Activated B cell treated with CpG ODN at 0.5 μM for 24 hours (primary cell): Measurements from ENCODE around the gene CAV3. TPM values are rescaled to one million over a fixed set of nuclear protein-coding genes. Genes with fewer than 3 reads are reported as not detected.

Source experiments
- ATAC-seq: fragments of 200-7000 bp; cut with Tn5 transposase; one replicate; pipeline ENCODE4 v1.10.0; 2021; ENCODE audit warnings: low read depth, mild to moderate bottlenecking, moderate library complexity
- CTCF ChIA-PET: fragments of 350-600 bp; sonication (Branson Sonifier 250); formaldehyde crosslinking; loops from one replicate; lab custom pipeline; 2021; ENCODE audit warnings: antibody characterized with exemption; lab: Charles Lee
- POLR2A ChIA-PET: fragments of 350-600 bp; sonication (Branson Sonifier 250); formaldehyde crosslinking; loops from one replicate; lab custom pipeline; 2021; ENCODE audit warnings: antibody characterized with exemption; lab: Charles Lee
- DNase-seq: peaks from one replicate; pipeline ENCODE4 v3.0.0; 2022
- H3K27ac Mint-ChIP-seq: one replicate; pipeline ENCODE4 v1.8.0; 2020; ENCODE audit warnings: mixed read lengths
- H3K27me3 Mint-ChIP-seq: one replicate; pipeline ENCODE4 v1.8.0; 2021; ENCODE audit warnings: mixed read lengths
- H3K36me3 Mint-ChIP-seq: one replicate; pipeline ENCODE4 v1.8.0; 2021; ENCODE audit warnings: low read depth, mixed read lengths
- H3K4me1 Mint-ChIP-seq: one replicate; pipeline ENCODE4 v1.8.0; 2021; ENCODE audit warnings: mixed read lengths
- H3K4me3 Mint-ChIP-seq: one replicate; pipeline ENCODE4 v1.8.0; 2020; ENCODE audit warnings: mild to moderate bottlenecking, mixed read lengths
- H3K9me3 Mint-ChIP-seq: one replicate; pipeline ENCODE4 v1.8.0; 2020; ENCODE audit warnings: mixed read lengths
- intact Hi-C: fragments of 100-400 bp; cut with micrococcal nuclease; formaldehyde crosslinking; loops from one replicate; pipeline ENCODE4 v1.15.1; 2024
- total RNA-seq: library from RNA; stranded (reverse); gene quantifications from 2 replicates; pipeline ENCODE4 v1.2.3, GENCODE V29; 2022
- TF ChIP-seq, protein P1 (sequence below): fragments of 200-600 bp; IDR thresholded peaks from one replicate; pipeline ENCODE4 v1.8.0; 2022; ENCODE audit warnings: antibody characterized with exemption, mild to moderate bottlenecking

CAV3 gene
- total RNA-seq, 1 donor from 2014 or later: not detected

DNA sequence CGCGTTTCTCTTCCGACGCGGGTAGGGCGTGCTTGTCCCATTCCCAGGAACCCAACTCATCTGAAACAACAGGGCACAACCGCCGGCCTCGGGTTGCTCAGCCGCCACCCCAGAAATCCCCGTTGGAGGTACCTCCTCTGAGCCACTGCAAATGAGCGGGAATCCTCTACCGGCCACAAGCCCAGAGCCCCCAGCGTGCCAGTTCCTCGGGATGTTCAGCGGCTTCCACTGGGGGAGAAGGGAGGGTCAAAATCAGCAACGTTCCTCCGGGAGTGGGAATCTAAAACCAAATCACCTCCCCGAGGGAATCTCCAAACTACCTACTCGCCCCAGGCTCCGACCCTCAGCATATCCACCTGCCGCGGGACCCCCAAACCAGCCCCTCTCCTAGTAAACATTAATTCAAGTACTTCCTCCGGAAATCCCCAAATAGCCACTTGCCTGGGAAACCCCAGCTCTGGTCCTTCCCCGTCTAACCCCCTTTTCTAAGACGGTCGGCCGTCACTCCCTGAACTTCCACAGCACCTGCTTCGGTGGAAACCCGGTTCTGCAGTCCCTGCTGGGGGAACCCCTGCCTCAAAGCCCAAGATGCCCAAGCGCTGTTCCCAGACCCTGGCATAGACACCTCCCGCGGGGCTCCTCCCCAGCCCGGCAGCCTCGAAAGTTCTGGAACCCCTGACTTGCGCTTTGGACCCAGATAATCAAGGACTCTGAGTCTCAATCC, 34.9 kb downstream of the CAV3 start:
- no peaks in the 10 kb centered on the region for H3K9me3 Mint-ChIP-seq
- peaks cover 21% of the 10 kb centered on the region for H3K4me1 Mint-ChIP-seq
- TF ChIP-seq, protein P1, sequence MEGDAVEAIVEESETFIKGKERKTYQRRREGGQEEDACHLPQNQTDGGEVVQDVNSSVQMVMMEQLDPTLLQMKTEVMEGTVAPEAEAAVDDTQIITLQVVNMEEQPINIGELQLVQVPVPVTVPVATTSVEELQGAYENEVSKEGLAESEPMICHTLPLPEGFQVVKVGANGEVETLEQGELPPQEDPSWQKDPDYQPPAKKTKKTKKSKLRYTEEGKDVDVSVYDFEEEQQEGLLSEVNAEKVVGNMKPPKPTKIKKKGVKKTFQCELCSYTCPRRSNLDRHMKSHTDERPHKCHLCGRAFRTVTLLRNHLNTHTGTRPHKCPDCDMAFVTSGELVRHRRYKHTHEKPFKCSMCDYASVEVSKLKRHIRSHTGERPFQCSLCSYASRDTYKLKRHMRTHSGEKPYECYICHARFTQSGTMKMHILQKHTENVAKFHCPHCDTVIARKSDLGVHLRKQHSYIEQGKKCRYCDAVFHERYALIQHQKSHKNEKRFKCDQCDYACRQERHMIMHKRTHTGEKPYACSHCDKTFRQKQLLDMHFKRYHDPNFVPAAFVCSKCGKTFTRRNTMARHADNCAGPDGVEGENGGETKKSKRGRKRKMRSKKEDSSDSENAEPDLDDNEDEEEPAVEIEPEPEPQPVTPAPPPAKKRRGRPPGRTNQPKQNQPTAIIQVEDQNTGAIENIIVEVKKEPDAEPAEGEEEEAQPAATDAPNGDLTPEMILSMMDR: no peak
- peak; percentile 26 for ATAC-seq
- CTCF ChIA-PET: interaction anchor here (1.5 kb wide), 1 partner anchor 17 kb away, joined by 4 read pairs; no protein-coding TSS in a partner anchor
- intact Hi-C loops: loop anchor here (1.0 kb wide), 2 partner anchors 110 to 534 kb away; no protein-coding TSS in a partner anchor
- POLR2A ChIA-PET: no interaction called here
- H3K4me3 Mint-ChIP-seq: peak overlapping the region; percentile 79
- H3K27me3 Mint-ChIP-seq: peaks cover 41% of the 10 kb centered on the region
- no peak overlapping the region for H3K27ac Mint-ChIP-seq
- no peaks in the 10 kb centered on the region for H3K36me3 Mint-ChIP-seq
- no peak for DNase-seq

DNA sequence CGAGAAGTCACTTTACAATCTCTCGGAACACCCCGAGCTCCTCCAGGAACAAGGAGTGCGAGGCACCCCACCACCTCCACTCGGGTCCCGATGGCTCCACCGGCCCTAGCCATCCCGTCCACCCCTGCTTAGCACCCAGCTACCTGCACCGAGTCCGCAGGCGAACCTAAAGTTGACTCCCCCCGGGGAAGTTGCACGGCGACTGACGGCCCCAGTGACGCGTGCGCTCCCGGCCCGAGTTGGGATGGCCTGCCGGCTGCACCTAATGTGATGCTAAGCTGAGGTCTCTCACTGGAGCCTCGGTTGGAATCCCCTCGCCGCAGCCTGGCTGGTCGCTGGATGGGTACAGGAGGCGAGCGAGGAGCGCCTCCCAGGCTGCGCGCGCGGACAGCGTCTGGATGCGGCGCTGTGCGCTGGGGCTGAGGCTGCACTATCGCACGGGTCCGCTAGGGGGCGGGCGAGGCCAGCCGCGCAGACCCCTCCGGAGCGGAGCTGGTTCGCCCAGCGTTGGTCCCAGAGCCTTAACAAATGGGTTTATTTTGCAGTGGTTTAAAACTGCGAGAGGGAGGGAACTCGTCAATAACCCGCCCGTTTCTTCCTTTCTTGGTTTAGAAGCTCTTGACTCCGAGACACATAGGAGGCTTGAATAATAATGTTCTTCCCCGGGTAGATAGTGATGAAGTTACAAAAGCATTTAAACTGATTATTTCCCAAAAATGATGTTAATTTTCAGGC, 35.7 kb downstream of the CAV3 start, which contains the start of gene OXTR:
Gene OXTR, minus strand, starts transcription at position 526 of the 735 bp plus-strand sequence. CDS start 1,426 bp downstream, outside the sequence.
- H3K27ac Mint-ChIP-seq: no peak within 1 kb of the TSS
- no peaks in the 10 kb centered on the region for H3K36me3 Mint-ChIP-seq
- H3K9me3 Mint-ChIP-seq: no peaks in the 10 kb centered on the region
- ChIA-PET CTCF (interaction anchor here (0.6 to 1.5 kb wide), 6 partner anchors 9 to 146 kb away, joined by 3 to 8 read pairs (median 4); no protein-coding TSS in a partner anchor), POLR2A (no interaction called here)
- peaks cover 21% of the 10 kb centered on the region for H3K4me1 Mint-ChIP-seq
- TF ChIP-seq, protein P1: no peak
- H3K27me3 Mint-ChIP-seq: peaks cover 41% of the 10 kb centered on the region
- peak; percentile 89 for ATAC-seq
- intact Hi-C loops: loop anchor here (1.0 kb wide), 2 partner anchors 111 to 533 kb away; no protein-coding TSS in a partner anchor
- peak; percentile 64 for DNase-seq
- H3K4me3 Mint-ChIP-seq: peak within 1 kb of the TSS; percentile 79

DNA sequence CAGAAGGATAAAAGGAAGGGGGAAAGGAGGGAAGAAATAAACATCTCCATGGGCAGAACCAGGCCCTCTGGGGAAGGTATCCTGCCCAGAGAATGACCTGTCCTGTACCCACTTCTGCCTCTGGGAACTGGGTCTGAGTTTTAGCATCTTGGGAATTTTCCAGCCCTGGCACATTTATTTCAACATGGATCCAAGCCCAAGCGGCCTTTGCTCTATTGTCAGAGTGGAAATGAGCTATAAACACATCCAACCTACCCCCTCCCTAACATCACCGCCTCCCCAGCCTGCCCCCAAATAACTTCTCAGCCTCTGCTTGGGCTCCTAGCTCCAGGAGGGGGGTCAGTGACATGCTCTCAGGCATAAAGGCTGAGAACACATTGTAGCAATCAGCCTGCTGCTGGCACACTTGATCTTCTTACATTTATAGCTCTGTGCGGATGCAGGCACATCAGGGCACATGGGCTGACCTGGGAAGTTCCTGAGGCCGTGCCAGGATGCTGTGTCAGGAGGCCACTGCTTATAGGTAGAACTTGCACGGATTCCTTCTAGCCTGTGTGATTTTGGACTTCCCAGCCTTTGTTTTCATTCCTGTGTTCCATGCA, 40.4 kb downstream of the CAV3 start:
- ATAC-seq: no peak
- Mint-ChIP-seq H3K27me3 (peaks cover 39% of the 10 kb centered on the region), H3K4me1 (peaks cover 7% of the 10 kb centered on the region), H3K27ac (no peak overlapping the region), H3K36me3 (no peaks in the 10 kb centered on the region), H3K4me3 (no peak overlapping the region), H3K9me3 (no peaks in the 10 kb centered on the region)
- intact Hi-C loops: no loop called here
- TF ChIP-seq, protein P1: no peak
- no peak for DNase-seq
- ChIA-PET POLR2A (no interaction called here), CTCF (no interaction called here)

DNA sequence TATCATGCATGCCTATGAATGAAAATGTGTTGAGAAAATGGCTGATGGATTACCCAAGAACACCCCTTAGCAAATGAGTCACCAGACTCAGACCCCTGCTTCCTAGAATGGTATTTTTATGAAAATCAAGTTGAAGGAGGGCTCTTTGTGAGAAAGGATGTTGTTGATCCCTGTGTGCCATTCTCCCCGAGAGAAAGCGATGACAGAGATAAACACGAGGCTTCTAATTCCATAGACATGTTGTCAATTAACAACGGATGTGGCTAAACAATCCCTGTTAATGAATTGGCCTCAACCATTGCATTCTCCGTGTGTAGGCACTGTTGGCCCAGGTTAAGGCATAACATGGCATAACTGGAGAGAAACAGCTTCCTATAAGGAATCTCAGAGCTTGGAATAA, 41.6 kb downstream of the CAV3 start:
- POLR2A ChIA-PET: no interaction called here
- intact Hi-C loops: no loop called here
- CTCF ChIA-PET: no interaction called here
- Mint-ChIP-seq H3K27ac (no peak overlapping the region), H3K36me3 (no peaks in the 10 kb centered on the region), H3K4me3 (no peak overlapping the region), H3K27me3 (peaks cover 28% of the 10 kb centered on the region), H3K4me1 (no peaks in the 10 kb centered on the region), H3K9me3 (no peaks in the 10 kb centered on the region)
- no peak for DNase-seq
- no peak for ATAC-seq
- TF ChIP-seq, protein P1: no peak
